Endodermal cell (in vitro differentiated cells): ENCODE data around the gene ASIC4. TPM values are rescaled to one million over a fixed set of nuclear protein-coding genes. Genes with fewer than 3 reads are reported as not detected.

ENCODE experiments used
- DNase-seq: peaks from one replicate; pipeline ENCODE4 v3.0.0-alpha.2; 2017
- H3K27ac ChIP-seq: 2 replicates; pipeline ENCODE4 v1.5.1; 2013; ENCODE audit warnings: mild to moderate bottlenecking, low read depth, low read length, moderate library complexity
- H3K27me3 ChIP-seq: 2 replicates; pipeline ENCODE4 v1.6.1; 2013; ENCODE audit warnings: mild to moderate bottlenecking, low read length, moderate library complexity; ENCODE audit not compliant: insufficient read depth, control insufficient read depth, poor library complexity, severe bottlenecking
- H3K36me3 ChIP-seq: 2 replicates; pipeline ENCODE4 v1.7.0; 2013; ENCODE audit warnings: mild to moderate bottlenecking, low read length, moderate library complexity; ENCODE audit not compliant: control insufficient read depth, insufficient read depth
- H3K4me1 ChIP-seq: one replicate; pipeline ENCODE4 v1.7.0; 2013; ENCODE audit warnings: low read length; ENCODE audit not compliant: control insufficient read depth, insufficient read depth
- H3K4me3 ChIP-seq: 2 replicates; pipeline ENCODE4 v1.5.1; 2013; ENCODE audit warnings: mild to moderate bottlenecking, low read length, moderate library complexity
- H3K9ac ChIP-seq: 2 replicates; pipeline ENCODE4 v1.6.1; 2013; ENCODE audit warnings: mild to moderate bottlenecking, low read length, moderate library complexity; ENCODE audit not compliant: poor library complexity, severe bottlenecking; ENCODE audit errors: extremely low read depth
- H3K9me3 ChIP-seq: 2 replicates; pipeline ENCODE4 v1.6.1; 2013; ENCODE audit warnings: mild to moderate bottlenecking, low read length, moderate library complexity; ENCODE audit not compliant: control insufficient read depth
- H3K27ac Mint-ChIP-seq: 2 replicates; pipeline ENCODE4 v1.8.0; 2020; ENCODE audit warnings: mixed read lengths
- H3K27me3 Mint-ChIP-seq: 2 replicates; pipeline ENCODE4 v1.8.0; 2021; ENCODE audit warnings: mild to moderate bottlenecking, mixed read lengths; ENCODE audit not compliant: insufficient read depth
- H3K36me3 Mint-ChIP-seq: 2 replicates; pipeline ENCODE4 v1.8.0; 2020; ENCODE audit warnings: low read depth, mixed read lengths
- H3K4me1 Mint-ChIP-seq: 2 replicates; pipeline ENCODE4 v1.8.0; 2020; ENCODE audit warnings: mixed read lengths
- H3K4me3 Mint-ChIP-seq: 2 replicates; pipeline ENCODE4 v1.8.0; 2020; ENCODE audit warnings: mild to moderate bottlenecking, moderate library complexity, mixed read lengths
- H3K9me3 Mint-ChIP-seq: 2 replicates; pipeline ENCODE4 v1.8.0; 2020; ENCODE audit warnings: mild to moderate bottlenecking, mixed read lengths
- WGBS, 2 experiments: methylation state at CpG; one replicate each; pipeline versions ENCODE4 v1.1.5 to v1.1.7; 2013; ENCODE audit warnings: missing lambda C conversion rate in 2 of 2, mixed read lengths in 1 of 2; ENCODE audit not compliant: insufficient coverage in 1 of 2, insufficient read length in 1 of 2; 5-methylcytosine and 5-hydroxymethylcytosine counted together
- total RNA-seq, 2 donors: library from RNA; stranded (reverse); fragmentation: NEBNext Ultra II Directional in 1 of 2; extraction: Animal tissue kit (Norgen Biotek cat#: 25700) in 1 of 2; gene quantifications; 2 replicates in 1 of 2; 3 replicates in 1 of 2; pipeline ENCODE4 v1.2.1, GENCODE V29; 2021
- TF ChIP-seq, protein P1 (sequence below): fragments of 200-600 bp; sonication (generic); conservative IDR thresholded peaks from 2 replicates; pipeline ENCODE4 v1.5.0; 2021; ENCODE audit warnings: antibody characterized with exemption, mild to moderate bottlenecking

Gene ASIC4
- total RNA-seq, 2 donors from 2014 or later, result 0.29 to 1.00 TPM

DNA sequence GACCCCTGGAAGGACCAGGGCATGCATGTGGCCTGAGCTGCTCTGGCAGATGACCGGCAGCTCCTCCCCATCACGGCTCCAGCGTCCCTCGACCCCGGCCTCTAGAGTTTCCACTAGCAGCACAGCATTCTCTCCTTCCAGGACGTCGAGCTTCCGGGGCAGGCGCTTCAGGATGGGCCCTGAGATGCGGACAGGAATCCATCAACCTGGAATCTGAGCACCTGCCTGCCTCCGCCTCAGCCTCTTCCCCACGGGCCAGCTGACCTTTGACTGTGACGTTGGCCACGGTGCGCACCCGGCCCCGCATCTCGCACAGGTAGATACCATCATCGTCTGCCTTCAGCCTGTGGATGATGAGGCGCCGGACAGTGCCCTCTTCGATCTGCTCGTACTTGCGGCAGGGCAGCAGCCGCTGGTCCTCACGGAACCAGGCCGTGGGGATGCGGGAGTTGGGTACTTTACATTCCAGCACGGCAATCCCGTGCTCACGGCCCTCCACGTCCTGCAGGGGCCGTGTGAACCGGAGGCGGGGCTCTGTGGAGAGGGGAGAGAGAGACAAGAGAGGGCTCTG lies 53.6 kb downstream of the ASIC4 start:
- H3K4me3 ChIP-seq, result no peak overlapping the region
- no peaks in the 10 kb centered on the region for H3K27me3 ChIP-seq
- no peaks in the 10 kb centered on the region for H3K9me3 ChIP-seq
- H3K27me3 Mint-ChIP-seq, result peaks cover 2% of the 10 kb centered on the region
- DNase-seq, result no peak
- H3K36me3 ChIP-seq, result peaks cover 13% of the 10 kb centered on the region
- H3K27ac ChIP-seq, result no peak overlapping the region
- peaks cover 31% of the 10 kb centered on the region for H3K4me1 Mint-ChIP-seq
- no peak overlapping the region for H3K27ac Mint-ChIP-seq
- WGBS, 2 experiments, result 92 to 95% methylated on average over 34 to 35 of the region's 35 CpGs
- TF ChIP-seq, protein P1, sequence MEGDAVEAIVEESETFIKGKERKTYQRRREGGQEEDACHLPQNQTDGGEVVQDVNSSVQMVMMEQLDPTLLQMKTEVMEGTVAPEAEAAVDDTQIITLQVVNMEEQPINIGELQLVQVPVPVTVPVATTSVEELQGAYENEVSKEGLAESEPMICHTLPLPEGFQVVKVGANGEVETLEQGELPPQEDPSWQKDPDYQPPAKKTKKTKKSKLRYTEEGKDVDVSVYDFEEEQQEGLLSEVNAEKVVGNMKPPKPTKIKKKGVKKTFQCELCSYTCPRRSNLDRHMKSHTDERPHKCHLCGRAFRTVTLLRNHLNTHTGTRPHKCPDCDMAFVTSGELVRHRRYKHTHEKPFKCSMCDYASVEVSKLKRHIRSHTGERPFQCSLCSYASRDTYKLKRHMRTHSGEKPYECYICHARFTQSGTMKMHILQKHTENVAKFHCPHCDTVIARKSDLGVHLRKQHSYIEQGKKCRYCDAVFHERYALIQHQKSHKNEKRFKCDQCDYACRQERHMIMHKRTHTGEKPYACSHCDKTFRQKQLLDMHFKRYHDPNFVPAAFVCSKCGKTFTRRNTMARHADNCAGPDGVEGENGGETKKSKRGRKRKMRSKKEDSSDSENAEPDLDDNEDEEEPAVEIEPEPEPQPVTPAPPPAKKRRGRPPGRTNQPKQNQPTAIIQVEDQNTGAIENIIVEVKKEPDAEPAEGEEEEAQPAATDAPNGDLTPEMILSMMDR, result no peak
- no peaks in the 10 kb centered on the region for H3K9me3 Mint-ChIP-seq
- no peaks in the 10 kb centered on the region for H3K4me1 ChIP-seq
- no peak overlapping the region for H3K4me3 Mint-ChIP-seq
- peaks cover 57% of the 10 kb centered on the region for H3K36me3 Mint-ChIP-seq
- H3K9ac ChIP-seq, result no peak overlapping the region

DNA sequence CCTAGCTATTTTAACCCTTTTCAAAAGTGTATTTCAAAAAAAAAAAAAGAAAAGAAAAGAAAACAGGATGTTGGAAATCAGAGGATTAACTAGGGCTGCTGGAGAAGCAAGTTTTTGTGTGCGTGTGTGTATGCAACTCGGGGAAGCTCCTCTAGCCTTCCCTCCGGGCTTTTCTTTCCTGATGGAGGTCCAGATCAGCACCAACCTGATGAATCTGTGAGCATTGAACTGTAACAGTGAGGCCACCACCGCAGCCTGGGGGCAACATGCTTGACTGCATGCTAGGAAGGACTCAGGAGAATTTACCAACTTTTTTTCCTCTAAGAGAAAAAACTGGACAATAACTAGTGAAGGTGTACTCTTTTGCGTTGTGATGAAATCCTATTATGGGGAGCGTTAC lies 54.8 kb downstream of the ASIC4 start:
- Histone ChIP-seq H3K9me3 (no peaks in the 10 kb centered on the region), H3K27ac (no peak overlapping the region), H3K9ac (no peak overlapping the region), H3K36me3 (peaks cover 13% of the 10 kb centered on the region), H3K4me1 (no peaks in the 10 kb centered on the region), H3K27me3 (no peaks in the 10 kb centered on the region), H3K4me3 (no peak overlapping the region)
- peaks cover 2% of the 10 kb centered on the region for H3K27me3 Mint-ChIP-seq
- DNase-seq, result peak; percentile 44
- peaks cover 25% of the 10 kb centered on the region for H3K4me1 Mint-ChIP-seq
- no peak overlapping the region for H3K27ac Mint-ChIP-seq
- WGBS, 2 experiments, result 90 to 98% methylated on average over 5 to 6 of the region's 6 CpGs
- H3K9me3 Mint-ChIP-seq, result no peaks in the 10 kb centered on the region
- peak overlapping the region; percentile 63 for H3K4me3 Mint-ChIP-seq
- TF ChIP-seq, protein P1, result no peak
- peaks cover 49% of the 10 kb centered on the region for H3K36me3 Mint-ChIP-seq

DNA sequence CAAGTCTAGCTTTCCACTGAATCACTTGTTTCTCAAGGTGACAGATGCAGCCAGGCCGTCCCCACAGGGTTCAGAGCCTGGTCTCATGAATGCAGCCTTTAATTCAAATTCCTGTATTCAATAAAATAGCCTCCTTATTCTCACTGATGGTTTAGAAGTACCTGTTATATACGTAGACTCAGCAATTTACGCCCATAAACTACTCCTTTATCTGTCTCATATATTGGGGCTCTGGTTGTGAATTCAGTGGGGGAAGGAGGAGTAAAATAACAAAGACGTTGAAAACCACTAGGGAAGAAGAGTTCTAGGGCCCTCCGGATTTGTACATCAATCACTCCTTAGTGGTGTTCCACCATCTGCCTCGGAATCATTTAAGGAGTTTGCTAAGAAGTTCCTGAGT lies 55.4 kb downstream of the ASIC4 start:
- Mint-ChIP-seq H3K4me3 (peak overlapping the region; percentile 63), H3K4me1 (peaks cover 25% of the 10 kb centered on the region), H3K27me3 (peaks cover 2% of the 10 kb centered on the region), H3K9me3 (no peaks in the 10 kb centered on the region), H3K27ac (no peak overlapping the region), H3K36me3 (peaks cover 44% of the 10 kb centered on the region)
- H3K9ac ChIP-seq, result no peak overlapping the region
- no peak for DNase-seq
- H3K4me1 ChIP-seq, result no peaks in the 10 kb centered on the region
- WGBS, 2 experiments, result 69 to 87% methylated on average over 4 to 6 of the region's 6 CpGs
- H3K27ac ChIP-seq, result no peak overlapping the region
- H3K9me3 ChIP-seq, result no peaks in the 10 kb centered on the region
- H3K4me3 ChIP-seq, result peak overlapping the region; percentile 73
- H3K27me3 ChIP-seq, result no peaks in the 10 kb centered on the region
- TF ChIP-seq, protein P1, result no peak
- H3K36me3 ChIP-seq, result peaks cover 13% of the 10 kb centered on the region
